Bronchial epithelial cell (primary cell): ENCODE results near the gene HAPSTR1. TPM values are rescaled to one million over a fixed set of nuclear protein-coding genes. Genes with fewer than 3 reads are reported as not detected.
A peak's percentile ranks its signal among the peaks of the same experiment; 100 is the strongest.

Source experiments
- DNase-seq: peaks from one replicate; pipeline ENCODE4 v3.0.0-alpha.2; 2010; ENCODE audit warnings: low read depth
- FAIRE-seq: peaks from 2 replicates; lab custom pipeline; 2011; peaks lifted over from hg19 to GRCh38; lab: Jason Lieb, UNC
- H3K27me3 ChIP-seq: 2 replicates; pipeline ENCODE4 v1.5.1; 2011; ENCODE audit warnings: low read length; ENCODE audit not compliant: control insufficient read depth, insufficient read depth
- H3K36me3 ChIP-seq: 2 replicates; pipeline ENCODE4 v1.5.1; 2011; ENCODE audit warnings: low read length; ENCODE audit not compliant: control insufficient read depth, insufficient read depth
- H3K4me3 ChIP-seq: 2 replicates; pipeline ENCODE4 v1.5.1; 2011; ENCODE audit warnings: mild to moderate bottlenecking, low read depth, low read length, control low read depth
- total RNA-seq: library from RNA; depleted of rRNA; stranded (reverse); fragments of >200 nt; gene quantifications from 2 replicates; pipeline ENCODE4 v1.2.1, GENCODE V29; 2014
- TF ChIP-seq, protein P1 (sequence below): IDR thresholded peaks from 2 replicates; pipeline ENCODE4 v1.5.1; 2011; ENCODE audit warnings: mild to moderate bottlenecking, moderate library complexity, low read length, control low read depth, inconsistent platforms; ENCODE audit not compliant: insufficient read depth, severe bottlenecking

HAPSTR1 gene
- total RNA-seq, 1 donor from 2014 or later: 66.1 TPM

DNA sequence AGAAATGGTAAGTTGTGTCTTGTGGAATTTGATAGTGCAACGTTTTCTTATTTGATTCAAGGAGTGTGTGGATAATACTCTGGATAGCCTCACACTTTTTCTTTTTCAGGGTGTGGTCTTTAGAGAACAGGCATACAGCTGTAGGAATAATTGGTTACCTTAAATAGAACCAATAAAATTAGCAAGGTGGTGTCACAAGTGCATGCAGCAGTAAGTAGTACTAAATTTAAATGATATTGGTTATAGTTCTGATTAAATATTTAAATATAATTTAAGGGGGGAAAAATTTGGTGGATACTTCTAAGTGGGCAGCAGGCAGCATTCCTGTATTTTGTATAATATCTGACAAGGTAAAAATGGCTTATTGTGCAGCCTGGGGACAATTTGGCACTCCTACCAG, 3.7 kb downstream of the HAPSTR1 start:
- DNase-seq (no peak), FAIRE-seq (no peak)
- H3K4me3 ChIP-seq: no peak overlapping the region
- H3K27me3 ChIP-seq: no peaks in the 10 kb centered on the region
- TF ChIP-seq, protein P1, sequence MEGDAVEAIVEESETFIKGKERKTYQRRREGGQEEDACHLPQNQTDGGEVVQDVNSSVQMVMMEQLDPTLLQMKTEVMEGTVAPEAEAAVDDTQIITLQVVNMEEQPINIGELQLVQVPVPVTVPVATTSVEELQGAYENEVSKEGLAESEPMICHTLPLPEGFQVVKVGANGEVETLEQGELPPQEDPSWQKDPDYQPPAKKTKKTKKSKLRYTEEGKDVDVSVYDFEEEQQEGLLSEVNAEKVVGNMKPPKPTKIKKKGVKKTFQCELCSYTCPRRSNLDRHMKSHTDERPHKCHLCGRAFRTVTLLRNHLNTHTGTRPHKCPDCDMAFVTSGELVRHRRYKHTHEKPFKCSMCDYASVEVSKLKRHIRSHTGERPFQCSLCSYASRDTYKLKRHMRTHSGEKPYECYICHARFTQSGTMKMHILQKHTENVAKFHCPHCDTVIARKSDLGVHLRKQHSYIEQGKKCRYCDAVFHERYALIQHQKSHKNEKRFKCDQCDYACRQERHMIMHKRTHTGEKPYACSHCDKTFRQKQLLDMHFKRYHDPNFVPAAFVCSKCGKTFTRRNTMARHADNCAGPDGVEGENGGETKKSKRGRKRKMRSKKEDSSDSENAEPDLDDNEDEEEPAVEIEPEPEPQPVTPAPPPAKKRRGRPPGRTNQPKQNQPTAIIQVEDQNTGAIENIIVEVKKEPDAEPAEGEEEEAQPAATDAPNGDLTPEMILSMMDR: no peak
- H3K36me3 ChIP-seq: peaks cover 10% of the 10 kb centered on the region

DNA sequence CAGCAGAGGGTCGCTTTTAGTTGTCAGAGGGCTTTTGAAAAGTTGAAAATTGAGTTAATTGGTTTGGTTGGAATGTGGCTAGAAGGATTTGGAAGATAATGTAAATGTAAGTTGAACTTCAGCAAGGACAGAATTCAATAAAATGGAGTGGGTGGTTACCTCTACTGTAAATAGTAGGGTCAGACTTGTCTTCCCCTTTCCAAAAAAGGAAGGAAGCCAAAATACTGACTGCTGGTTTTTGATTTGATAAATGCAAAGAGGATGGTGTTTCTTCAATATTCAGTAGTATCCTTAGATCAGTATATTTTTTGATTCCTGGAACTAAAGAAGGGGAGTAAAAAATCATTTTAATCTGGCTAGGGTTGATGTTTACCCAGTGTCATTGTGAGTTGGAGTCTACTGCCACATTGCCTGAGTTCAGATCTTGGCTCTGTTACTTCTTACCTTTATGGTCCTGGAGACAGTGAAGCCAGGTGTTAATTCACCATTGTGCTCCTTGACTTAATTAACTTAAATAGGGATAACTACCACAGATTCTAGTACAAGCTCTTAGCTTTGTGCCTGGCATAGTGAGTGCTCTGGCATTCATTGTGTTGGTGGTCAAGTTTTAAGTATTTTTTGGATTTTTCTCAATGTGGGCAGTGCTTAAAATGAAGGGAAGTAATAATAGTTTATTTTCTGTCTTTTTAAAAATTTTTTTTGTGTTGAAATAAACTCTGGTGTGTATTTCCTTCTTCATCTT, 4.4 kb downstream of the HAPSTR1 start:
- Histone ChIP-seq H3K27me3 (no peaks in the 10 kb centered on the region), H3K4me3 (no peak overlapping the region), H3K36me3 (peaks cover 10% of the 10 kb centered on the region)
- TF ChIP-seq, protein P1: no peak
- DNase-seq (no peak), FAIRE-seq (no peak)

DNA sequence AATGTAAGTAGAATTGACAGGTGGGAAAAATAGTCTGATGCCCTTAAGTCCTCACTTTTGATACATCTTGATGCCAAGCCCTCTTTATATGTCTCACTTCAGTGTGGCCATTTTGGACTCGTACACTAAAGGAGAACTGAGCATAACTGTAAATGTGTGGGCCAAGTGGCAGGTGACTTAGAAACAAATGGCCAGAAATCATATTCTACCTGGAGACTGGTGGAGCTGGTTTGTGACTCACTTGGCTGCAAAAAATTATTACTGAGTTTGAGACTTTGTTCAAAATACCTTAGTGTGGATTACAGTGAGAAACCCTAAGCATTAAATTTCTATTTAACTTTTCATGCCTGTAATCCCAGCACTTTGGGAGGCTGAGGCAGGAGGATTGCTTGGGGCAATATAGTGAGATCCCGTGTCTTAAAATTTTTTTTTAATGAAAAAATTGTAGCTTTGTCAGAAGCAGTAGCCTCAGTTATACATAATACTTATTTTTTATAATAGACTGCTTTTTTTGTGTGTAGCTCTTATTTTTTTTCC, 5.0 kb downstream of the HAPSTR1 start:
- DNase-seq (peak; percentile 72), FAIRE-seq (no peak)
- TF ChIP-seq, protein P1: no peak
- Histone ChIP-seq H3K36me3 (peaks cover 10% of the 10 kb centered on the region), H3K4me3 (no peak overlapping the region), H3K27me3 (no peaks in the 10 kb centered on the region)

DNA sequence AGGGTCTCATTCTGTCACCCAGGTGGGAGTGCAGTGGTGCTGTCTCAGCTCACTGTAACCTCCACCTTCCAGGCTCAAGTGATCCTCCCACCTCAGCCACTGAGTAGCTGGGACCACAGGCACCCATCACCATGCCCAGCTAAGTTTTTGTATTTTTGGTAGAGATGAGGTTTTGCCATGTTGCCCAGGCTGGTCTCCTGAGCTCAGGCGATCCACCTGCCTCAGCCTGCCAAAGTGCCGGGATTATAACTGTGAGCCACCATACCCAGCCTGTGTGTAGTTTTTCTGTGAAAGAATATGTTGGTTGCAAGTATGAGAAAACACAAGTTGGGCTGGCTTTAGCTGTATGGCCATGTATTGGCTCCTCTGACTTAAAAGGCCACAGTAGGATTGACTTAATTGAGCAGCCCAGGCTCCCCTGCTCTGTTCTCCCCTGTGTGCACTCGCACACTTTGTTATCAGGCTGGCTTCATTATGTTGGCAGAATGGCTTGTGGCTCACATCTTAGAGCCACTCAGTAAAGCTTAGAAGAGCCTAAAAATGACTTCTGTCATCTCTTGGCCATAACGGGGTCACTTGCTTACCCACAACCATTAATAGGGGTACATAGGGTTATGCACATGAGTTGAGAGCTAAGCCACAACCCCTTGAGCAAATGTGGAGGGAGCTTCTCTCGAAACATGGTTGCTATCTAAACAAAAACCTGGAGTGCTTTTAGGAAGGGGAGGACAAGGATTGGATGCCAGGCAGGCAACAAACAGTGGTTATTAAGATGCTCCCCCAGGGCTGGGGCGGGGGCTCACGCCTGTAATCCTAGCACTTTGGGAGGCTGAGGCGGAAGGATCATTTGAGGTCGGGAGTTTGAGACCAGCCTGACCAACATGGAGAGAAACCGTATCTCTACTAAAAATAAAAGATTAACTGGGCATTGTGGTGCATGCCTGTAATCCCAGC, 6.1 kb downstream of the HAPSTR1 start:
- TF ChIP-seq, protein P1: no peak
- DNase-seq: no peak
- H3K36me3 ChIP-seq: peaks cover 10% of the 10 kb centered on the region
- FAIRE-seq: no peak
- H3K4me3 ChIP-seq: no peak overlapping the region
- H3K27me3 ChIP-seq: no peaks in the 10 kb centered on the region

DNA sequence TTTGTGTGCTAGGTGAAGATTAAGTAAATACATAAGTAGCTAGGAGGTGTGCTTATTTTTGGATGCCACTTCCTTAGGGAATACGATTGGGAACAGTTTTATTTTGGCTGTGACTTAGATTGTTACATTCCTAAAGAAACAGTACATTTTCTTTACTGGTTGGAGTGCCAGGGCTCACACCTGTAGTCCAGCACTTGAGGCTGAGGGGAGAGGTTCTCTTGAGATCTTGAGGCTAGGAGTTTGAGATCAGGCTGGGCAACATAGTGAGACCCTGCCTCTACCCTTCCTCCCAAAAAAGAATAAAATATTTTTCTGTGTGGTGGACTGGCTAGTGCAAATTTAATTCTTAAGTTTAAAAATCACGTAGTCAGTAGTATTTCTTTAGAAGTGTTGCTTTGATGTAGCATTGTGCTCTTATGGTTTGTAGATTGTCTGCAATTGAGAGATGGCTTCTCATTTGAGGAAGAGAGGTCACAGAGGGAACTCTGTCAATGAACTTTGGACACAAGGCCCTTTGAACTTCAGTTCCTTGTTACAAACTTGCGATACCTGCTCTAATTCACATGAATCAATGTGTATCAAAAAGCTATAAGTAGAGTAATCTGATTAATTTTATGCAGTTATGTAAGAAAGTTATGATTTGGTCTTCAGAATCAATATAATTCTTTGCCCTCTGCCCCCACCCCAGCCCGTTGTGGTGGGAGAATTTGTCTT, 7.1 kb downstream of the HAPSTR1 start:
- Histone ChIP-seq H3K36me3 (peaks cover 7% of the 10 kb centered on the region), H3K4me3 (no peak overlapping the region), H3K27me3 (no peaks in the 10 kb centered on the region)
- FAIRE-seq: no peak
- TF ChIP-seq, protein P1: no peak
- no peak for DNase-seq
